Upper lobe of left lung (tissue), 6 donors: ENCODE measurements around the gene CDK4. TPM values are rescaled to one million over a fixed set of nuclear protein-coding genes. Genes with fewer than 3 reads are reported as not detected.

Experiments used
- ATAC-seq, 2 donors: fragments of 200-7000 bp; cut with Tn5 transposase; one replicate each; pipeline ENCODE4 v1.9.1; 2022; ENCODE audit warnings: mild to moderate bottlenecking in 2 of 2, moderate library complexity in 2 of 2; ENCODE audit not compliant: low FRiP score in 2 of 2
- DNase-seq, 2 donors: peaks; one replicate each; pipeline ENCODE4 v3.0.0-alpha.2; 2019 to 2020
- H3K27ac ChIP-seq, 4 donors: fragments of 200-600 bp; sonication (generic); one replicate each; pipeline ENCODE4 v1.5.1; 2016 to 2019
- H3K27me3 ChIP-seq, 4 donors: fragments of 200-600 bp; sonication (generic); one replicate each; pipeline ENCODE4 v1.5.1; 2017 to 2019
- H3K36me3 ChIP-seq, 4 donors: fragments of 200-600 bp; sonication (generic); one replicate each; pipeline ENCODE4 v1.5.1; 2016 to 2019
- H3K4me1 ChIP-seq, 4 donors: fragments of 200-600 bp; sonication (generic); one replicate each; pipeline ENCODE4 v1.5.1; 2018 to 2019
- H3K4me3 ChIP-seq, 4 donors: fragments of 200-600 bp; sonication (generic); one replicate each; pipeline ENCODE4 v1.5.1; 2017 to 2019; ENCODE audit warnings: mild to moderate bottlenecking in 2 of 4, moderate library complexity in 1 of 4
- H3K9me3 ChIP-seq, 4 donors: fragments of 200-600 bp; sonication (generic); one replicate each; pipeline ENCODE4 v1.5.1; 2018 to 2019
- EP300 ChIP-seq, 4 donors: sonication (generic); formaldehyde crosslinking; IDR thresholded peaks; one replicate each; pipeline ENCODE4 v1.5.1; 2017; ENCODE audit warnings: antibody characterized with exemption in 4 of 4, control low read depth in 2 of 4
- POLR2A ChIP-seq, 4 donors: fragments of 450-650 bp; IDR thresholded peaks; one replicate each; pipeline ENCODE4 v1.5.1; 2016 to 2017; ENCODE audit warnings: antibody characterized with exemption in 4 of 4, mild to moderate bottlenecking in 2 of 4
- POLR2AphosphoS5 ChIP-seq, 2 donors: sonication (generic); formaldehyde crosslinking; IDR thresholded peaks; one replicate each; pipeline ENCODE4 v1.5.1; 2017; ENCODE audit warnings: antibody characterized with exemption in 2 of 2
- WGBS, 2 donors: methylation state at CpG; one replicate each; pipeline ENCODE4 v1.1.5; 2017 to 2018; 5-methylcytosine and 5-hydroxymethylcytosine counted together
- total RNA-seq, 6 donors: library from RNA; depleted of rRNA in 4 of 6; stranded (reverse); fragments of >200 nt in 4 of 6; gene quantifications; one replicate each; pipeline versions ENCODE4 v1.1.0 to v1.2.1, GENCODE V29; 2016 to 2021
- TF ChIP-seq, protein P1 (sequence below), 6 experiments: fragments of 450-650 bp in 4 of 6; fragments of 200-600 bp in 2 of 6; sonication (generic) in 2 of 6; IDR thresholded peaks; one replicate each; pipeline ENCODE4 v1.5.1; 2016 to 2019; ENCODE audit warnings: antibody characterized with exemption in 6 of 6
- donor health status: DM: no; HTN: no; CAD: no; lungs with moderate emphysema.
- donor health status: DM: no; HTN: yes; CAD: no; lungs with severe emphysema.

Gene CDK4
- total RNA-seq, 6 donors from 2014 or later, result 38.5 to 109 (median 62.5) TPM

DNA sequence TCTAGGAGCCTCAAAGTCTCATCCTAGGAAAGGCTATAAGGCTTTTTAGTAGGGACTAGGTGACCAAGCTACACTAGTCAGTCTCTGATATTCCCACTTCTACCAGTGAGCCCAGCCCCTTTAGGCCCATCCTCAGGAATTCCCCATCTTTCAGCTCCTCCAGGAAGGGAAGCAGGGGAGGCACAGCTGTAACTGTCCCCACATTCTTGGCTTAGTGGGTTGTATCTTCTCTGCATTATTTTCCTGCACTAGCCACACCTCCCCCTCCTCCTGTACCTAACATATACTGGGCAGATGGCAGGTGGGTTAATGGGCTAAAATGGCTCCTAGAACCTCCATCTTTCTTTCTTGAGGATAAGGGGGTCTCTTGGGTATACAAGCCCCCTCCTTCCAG lies 15.2 kb upstream of the CDK4 start:
- H3K27ac ChIP-seq, result no peak overlapping the region
- H3K9me3 ChIP-seq, result no peaks in the 10 kb centered on the region
- H3K4me3 ChIP-seq, result no peak overlapping the region
- H3K27me3 ChIP-seq, result peaks cover 0 to 24% (median 19%) of the 10 kb centered on the region in 4 donors
- no peak for DNase-seq
- no peak for ATAC-seq
- peaks cover 35 to 51% (median 39%) of the 10 kb centered on the region in 4 donors for H3K4me1 ChIP-seq
- TF ChIP-seq, protein P1, sequence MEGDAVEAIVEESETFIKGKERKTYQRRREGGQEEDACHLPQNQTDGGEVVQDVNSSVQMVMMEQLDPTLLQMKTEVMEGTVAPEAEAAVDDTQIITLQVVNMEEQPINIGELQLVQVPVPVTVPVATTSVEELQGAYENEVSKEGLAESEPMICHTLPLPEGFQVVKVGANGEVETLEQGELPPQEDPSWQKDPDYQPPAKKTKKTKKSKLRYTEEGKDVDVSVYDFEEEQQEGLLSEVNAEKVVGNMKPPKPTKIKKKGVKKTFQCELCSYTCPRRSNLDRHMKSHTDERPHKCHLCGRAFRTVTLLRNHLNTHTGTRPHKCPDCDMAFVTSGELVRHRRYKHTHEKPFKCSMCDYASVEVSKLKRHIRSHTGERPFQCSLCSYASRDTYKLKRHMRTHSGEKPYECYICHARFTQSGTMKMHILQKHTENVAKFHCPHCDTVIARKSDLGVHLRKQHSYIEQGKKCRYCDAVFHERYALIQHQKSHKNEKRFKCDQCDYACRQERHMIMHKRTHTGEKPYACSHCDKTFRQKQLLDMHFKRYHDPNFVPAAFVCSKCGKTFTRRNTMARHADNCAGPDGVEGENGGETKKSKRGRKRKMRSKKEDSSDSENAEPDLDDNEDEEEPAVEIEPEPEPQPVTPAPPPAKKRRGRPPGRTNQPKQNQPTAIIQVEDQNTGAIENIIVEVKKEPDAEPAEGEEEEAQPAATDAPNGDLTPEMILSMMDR (IDR thresholded peaks at IDR 0.05), result no peak
- TF ChIP-seq EP300 (IDR thresholded peaks at IDR 0.05), result no peak
- TF ChIP-seq POLR2A (IDR thresholded peaks at IDR 0.05), result no peak
- no peak for TF ChIP-seq POLR2AphosphoS5 (IDR thresholded peaks at IDR 0.05)
- H3K36me3 ChIP-seq, result peaks cover 0 to 21% (median 9%) of the 10 kb centered on the region in 4 donors

DNA sequence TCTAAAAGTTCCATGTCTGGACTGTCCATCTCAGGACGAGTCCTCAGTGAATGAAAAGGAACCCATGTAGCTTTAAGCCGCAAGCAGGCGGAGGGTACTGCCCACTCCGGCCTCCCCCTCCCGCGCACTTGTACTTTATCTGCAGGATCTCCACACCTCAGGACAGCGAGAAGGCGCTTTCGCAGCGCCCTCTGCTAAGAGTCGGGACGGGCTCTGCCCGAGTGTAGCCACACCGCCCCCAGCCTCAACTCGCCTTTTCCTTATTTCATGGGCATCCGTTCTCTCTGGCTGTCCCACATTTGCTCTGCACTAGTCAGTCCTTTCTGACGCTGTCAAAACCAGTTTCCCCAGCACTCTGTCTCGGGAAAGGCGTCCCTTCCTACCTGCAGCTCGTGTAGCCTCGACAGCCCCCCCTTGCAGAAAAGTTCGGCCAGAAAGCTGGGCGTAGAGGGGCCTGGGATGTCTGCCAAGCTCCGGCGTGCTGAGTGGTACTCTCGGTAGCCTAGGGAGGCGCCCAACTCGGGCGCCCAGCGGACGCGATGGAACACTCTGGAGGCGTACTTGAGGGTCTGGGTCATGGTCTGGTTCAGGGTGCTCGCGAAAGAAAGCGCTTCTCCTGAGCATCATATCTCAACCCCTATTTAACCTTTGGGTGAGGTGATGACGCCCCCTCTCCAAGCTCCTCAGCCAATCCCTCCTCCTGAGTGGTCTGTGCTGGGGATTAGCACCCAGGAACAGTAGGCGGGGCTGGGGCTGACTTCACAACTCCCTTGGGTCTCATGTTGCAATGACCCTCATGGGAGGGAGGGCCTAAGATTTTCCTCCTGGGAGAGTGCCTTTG lies 14.6 kb upstream of the CDK4 start, which contains the start of gene CYP27B1:
CYP27B1 (minus strand) TSS at position 615 of the 841 bp plus-strand sequence; CDS start at position 578, 37 bp downstream.
- TF ChIP-seq POLR2AphosphoS5 (IDR thresholded peaks at IDR 0.05), result no peak
- TF ChIP-seq POLR2A (IDR thresholded peaks at IDR 0.05), result peak in 1 of 4 donors; percentile 11
- peak; percentile 5 to 27 for ATAC-seq
- 7% methylated on average over 30 to 37 of the region's 38 CpGs for WGBS, 2 donors
- peak within 1 kb of the TSS in 3 of 4 donors; percentile 42 to 56 (median 51) for H3K4me3 ChIP-seq
- peaks cover 0 to 21% (median 9%) of the 10 kb centered on the region in 4 donors for H3K36me3 ChIP-seq
- peaks cover 0 to 24% (median 19%) of the 10 kb centered on the region in 4 donors for H3K27me3 ChIP-seq
- DNase-seq, result peak; percentile 80 to 82
- H3K9me3 ChIP-seq, result no peaks in the 10 kb centered on the region
- no peak within 1 kb of the TSS for H3K27ac ChIP-seq
- H3K4me1 ChIP-seq, result peaks cover 35 to 50% (median 38%) of the 10 kb centered on the region in 4 donors

DNA sequence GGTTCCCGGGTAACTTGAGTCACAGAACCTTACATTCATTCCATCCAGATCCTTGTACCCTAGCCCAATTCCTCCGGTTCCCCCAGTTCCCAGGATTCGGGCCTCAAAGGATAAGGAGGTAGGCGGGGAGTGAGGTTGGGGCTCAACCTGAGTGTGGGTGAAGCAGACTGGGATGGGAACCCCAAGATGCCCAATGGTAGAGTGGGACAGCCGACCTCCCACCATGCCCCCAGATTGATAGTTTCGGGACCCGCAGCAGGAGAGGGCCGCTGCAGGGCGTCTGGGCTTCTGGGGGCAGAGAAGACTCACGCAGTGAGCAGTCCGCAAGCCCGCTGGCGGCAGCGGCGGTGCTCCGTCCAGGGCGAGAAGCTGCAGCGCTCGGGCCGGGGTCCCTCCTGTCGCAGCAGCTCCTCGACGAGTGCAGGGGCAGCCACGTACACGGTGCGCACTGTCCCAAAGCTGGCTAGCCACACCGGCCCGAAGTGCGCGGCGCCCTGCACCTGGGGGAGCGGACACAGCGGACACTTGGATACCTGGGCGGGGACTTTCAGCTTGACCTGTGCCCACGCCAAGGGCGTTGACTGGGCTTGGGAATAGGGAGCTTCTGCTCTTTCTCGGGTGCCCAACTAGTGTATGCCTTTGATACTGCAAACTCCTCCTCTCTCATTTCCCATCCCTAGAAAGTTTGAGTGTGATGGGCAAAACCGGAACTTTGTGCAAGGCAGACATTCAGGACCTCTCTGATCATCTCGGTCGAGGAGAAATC lies 13.8 kb upstream of the CDK4 start:
- H3K36me3 ChIP-seq, result peaks cover 0 to 20% (median 9%) of the 10 kb centered on the region in 4 donors
- peak; percentile 23 to 54 for ATAC-seq
- TF ChIP-seq POLR2A (IDR thresholded peaks at IDR 0.05), result no peak
- TF ChIP-seq, protein P1 (IDR thresholded peaks at IDR 0.05), result no peak
- no peak for TF ChIP-seq EP300 (IDR thresholded peaks at IDR 0.05)
- H3K4me3 ChIP-seq, result peak overlapping the region in 3 of 4 donors; percentile 42 to 56 (median 51)
- H3K27ac ChIP-seq, result no peak overlapping the region
- H3K27me3 ChIP-seq, result peaks cover 0 to 24% (median 19%) of the 10 kb centered on the region in 4 donors
- 2 to 7% methylated on average over 10 to 12 of the region's 40 CpGs for WGBS, 2 donors
- no peaks in the 10 kb centered on the region for H3K9me3 ChIP-seq
- peak; percentile 40 to 86 for DNase-seq
- H3K4me1 ChIP-seq, result peaks cover 27 to 42% (median 31%) of the 10 kb centered on the region in 4 donors

DNA sequence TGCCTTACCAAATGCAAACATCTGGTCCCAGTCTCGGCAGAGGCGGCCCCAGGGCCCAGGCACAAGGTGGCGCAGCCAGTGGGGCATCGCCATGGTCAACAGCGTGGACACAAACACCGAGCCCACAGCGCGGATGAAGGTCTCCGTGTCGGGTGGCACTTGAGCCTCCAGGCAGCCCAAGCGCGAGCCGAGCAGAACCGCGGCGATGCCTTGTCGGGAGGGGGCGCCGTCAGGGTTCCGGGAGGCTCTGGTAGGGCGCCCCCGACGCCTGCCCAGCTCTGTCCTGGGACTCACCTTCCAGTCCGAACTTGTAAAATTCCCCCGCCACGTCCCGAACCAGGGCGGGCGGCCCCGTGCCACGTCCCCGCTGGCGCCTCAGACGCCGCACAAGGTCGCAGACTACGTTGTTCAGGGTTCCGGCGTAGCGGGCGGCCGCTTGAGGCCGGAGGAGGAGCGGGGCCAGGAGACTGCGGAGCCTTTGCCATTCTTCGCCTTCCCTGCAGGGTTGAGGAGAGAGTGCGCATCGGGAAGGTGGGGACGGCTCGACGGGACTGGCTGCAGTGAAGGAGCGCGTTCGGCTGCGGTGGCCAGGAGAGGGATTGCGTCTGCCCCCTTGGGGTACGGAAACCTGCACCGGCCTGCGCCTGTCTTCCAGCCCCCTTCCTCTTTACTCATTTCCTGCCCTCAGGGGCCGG lies 13.0 kb upstream of the CDK4 start:
- ATAC-seq (peak; percentile 26 to 65), DNase-seq (peak; percentile 31 to 90)
- WGBS, 2 donors, result 0 to 1% methylated on average over 11 to 56 of the region's 60 CpGs
- Histone ChIP-seq H3K4me1 (peaks cover 26 to 34% (median 31%) of the 10 kb centered on the region in 4 donors), H3K27ac (no peak overlapping the region), H3K27me3 (peaks cover 0 to 24% (median 19%) of the 10 kb centered on the region in 4 donors), H3K9me3 (no peaks in the 10 kb centered on the region), H3K36me3 (peaks cover 0 to 13% (median 5%) of the 10 kb centered on the region in 4 donors), H3K4me3 (peak overlapping the region in 3 of 4 donors; percentile 42 to 56 (median 51))
- TF ChIP-seq POLR2A (IDR thresholded peaks at IDR 0.05), result no peak
- TF ChIP-seq, protein P1 (IDR thresholded peaks at IDR 0.05), result peak in 4 of 6 experiments; percentile 14 to 33 (median 24)
